Glutamatergic neuron (in vitro differentiated cells): Measurements from ENCODE around the gene SNAP25. TPM values are rescaled to one million over a fixed set of nuclear protein-coding genes. Genes with fewer than 3 reads are reported as not detected.
A peak's percentile ranks its signal among the peaks of the same experiment; 100 is the strongest.

Experiments
- DNase-seq: peaks from one replicate; pipeline ENCODE4 v3.0.0; 2022
- H3K27ac Mint-ChIP-seq: one replicate; pipeline ENCODE4 v1.8.0; 2020; ENCODE audit warnings: mild to moderate bottlenecking, mixed read lengths, inconsistent platforms; ENCODE audit not compliant: unreplicated experiment
- H3K27me3 Mint-ChIP-seq: one replicate; pipeline ENCODE4 v1.8.0; 2020; ENCODE audit warnings: mild to moderate bottlenecking, moderate library complexity, mixed read lengths, inconsistent platforms; ENCODE audit not compliant: unreplicated experiment
- H3K36me3 Mint-ChIP-seq: one replicate; pipeline ENCODE4 v1.8.0; 2020; ENCODE audit warnings: mild to moderate bottlenecking, mixed read lengths, inconsistent platforms; ENCODE audit not compliant: unreplicated experiment
- H3K4me1 Mint-ChIP-seq: one replicate; pipeline ENCODE4 v1.8.0; 2020; ENCODE audit warnings: mild to moderate bottlenecking, low read depth, mixed read lengths, inconsistent platforms; ENCODE audit not compliant: unreplicated experiment
- H3K4me3 Mint-ChIP-seq: one replicate; pipeline ENCODE4 v1.8.0; 2020; ENCODE audit warnings: mild to moderate bottlenecking, mixed read lengths, inconsistent platforms; ENCODE audit not compliant: unreplicated experiment
- H3K9me3 Mint-ChIP-seq: one replicate; pipeline ENCODE4 v1.8.0; 2020; ENCODE audit warnings: mild to moderate bottlenecking, moderate library complexity, mixed read lengths, inconsistent platforms; ENCODE audit not compliant: unreplicated experiment
- CTCF ChIP-seq: fragments of 200-600 bp; sonication (generic); IDR thresholded peaks from one replicate; pipeline ENCODE4 v1.5.0; 2021; ENCODE audit not compliant: partially characterized antibody, unreplicated experiment
- total RNA-seq: library from RNA; stranded (reverse); fragmentation: NEBNext Ultra II Directional; extraction: Animal tissue kit (Norgen Biotek cat#: 25700); gene quantifications from one replicate; pipeline ENCODE4 v1.2.1, GENCODE V29; 2021; ENCODE audit not compliant: unreplicated experiment

SNAP25 gene
- total RNA-seq, 1 donor from 2014 or later = 61.0 TPM

DNA sequence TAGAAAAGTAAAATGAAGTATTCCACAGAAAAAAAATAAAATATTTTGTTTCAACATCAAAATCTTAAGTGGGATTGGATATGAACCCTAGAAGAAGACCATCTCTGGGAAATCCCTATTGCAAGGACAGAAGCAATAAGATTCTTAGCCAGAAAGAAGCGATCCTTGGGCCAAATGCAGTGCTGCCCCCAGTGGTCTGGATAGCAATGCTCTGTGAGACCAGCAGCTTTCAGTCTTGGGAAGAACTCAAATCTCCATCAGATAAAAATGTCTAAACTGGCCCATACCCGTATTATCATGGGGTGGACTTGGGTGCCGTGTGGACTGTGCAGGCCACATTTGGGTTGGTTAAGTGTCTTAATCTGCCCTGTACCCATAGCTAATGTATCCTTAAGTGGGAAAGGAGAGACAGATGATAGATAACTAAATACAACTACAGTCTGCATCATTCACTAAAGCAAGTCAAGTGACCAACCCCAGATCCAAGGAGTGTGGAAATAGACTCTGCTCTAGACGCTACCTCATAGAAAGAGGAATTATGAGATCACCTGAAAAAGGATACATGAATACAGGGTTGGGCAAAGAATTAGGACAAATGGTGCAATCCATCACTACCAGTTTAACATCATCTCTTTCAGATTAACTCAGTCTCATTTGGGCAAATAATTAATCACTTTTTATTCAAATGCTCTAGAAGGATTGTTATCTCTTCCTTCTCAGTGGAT, 38.9 kb upstream of the SNAP25 start:
- peak; percentile 56 for TF ChIP-seq CTCF
- H3K27me3 Mint-ChIP-seq = peaks cover 3% of the 10 kb centered on the region
- no peaks in the 10 kb centered on the region for H3K36me3 Mint-ChIP-seq
- H3K9me3 Mint-ChIP-seq = no peaks in the 10 kb centered on the region
- H3K27ac Mint-ChIP-seq = no peak overlapping the region
- H3K4me1 Mint-ChIP-seq = no peaks in the 10 kb centered on the region
- H3K4me3 Mint-ChIP-seq = no peak overlapping the region
- DNase-seq = peak; percentile 40

GRCh38 chr20:10180651-10181235, 37.9 kb upstream of the SNAP25 start:
- no peak for DNase-seq
- TF ChIP-seq CTCF = no peak
- H3K4me1 Mint-ChIP-seq = no peaks in the 10 kb centered on the region
- H3K27ac Mint-ChIP-seq = no peak overlapping the region
- peaks cover 3% of the 10 kb centered on the region for H3K27me3 Mint-ChIP-seq
- no peak overlapping the region for H3K4me3 Mint-ChIP-seq
- peaks cover 9% of the 10 kb centered on the region for H3K36me3 Mint-ChIP-seq
- no peaks in the 10 kb centered on the region for H3K9me3 Mint-ChIP-seq

GRCh38 chr20:10185741-10186558, 32.7 kb upstream of the SNAP25 start:
- no peaks in the 10 kb centered on the region for H3K9me3 Mint-ChIP-seq
- TF ChIP-seq CTCF = no peak
- peaks cover 12% of the 10 kb centered on the region for H3K36me3 Mint-ChIP-seq
- no peak overlapping the region for H3K4me3 Mint-ChIP-seq
- DNase-seq = no peak
- no peak overlapping the region for H3K27ac Mint-ChIP-seq
- no peaks in the 10 kb centered on the region for H3K27me3 Mint-ChIP-seq
- no peaks in the 10 kb centered on the region for H3K4me1 Mint-ChIP-seq

- no peak for TF ChIP-seq CTCF
- no peaks in the 10 kb centered on the region for H3K4me1 Mint-ChIP-seq
- peaks cover 2% of the 10 kb centered on the region for H3K9me3 Mint-ChIP-seq
- H3K27ac Mint-ChIP-seq = no peak overlapping the region
- H3K27me3 Mint-ChIP-seq = peaks cover 3% of the 10 kb centered on the region
- DNase-seq = no peak
- no peak overlapping the region for H3K4me3 Mint-ChIP-seq
- peaks cover 15% of the 10 kb centered on the region for H3K36me3 Mint-ChIP-seq
Observed at GRCh38 chr20:10190456-10190855, 28.2 kb upstream of the SNAP25 start.
